ENCODE measurements around the gene ANKRD62. TPM values are rescaled to one million over a fixed set of nuclear protein-coding genes. Genes with fewer than 3 reads are reported as not detected.
"Not testable (repeated sequence)": the region's sequence is repeated elsewhere in the genome, so short reads cannot be mapped to it uniquely, and the experiment has no call there.

The ANKRD62 gene
- total and polyA plus RNA-seq, 2 of the 4 experiments (the other 2 are of a cell fraction): not detected

DNA sequence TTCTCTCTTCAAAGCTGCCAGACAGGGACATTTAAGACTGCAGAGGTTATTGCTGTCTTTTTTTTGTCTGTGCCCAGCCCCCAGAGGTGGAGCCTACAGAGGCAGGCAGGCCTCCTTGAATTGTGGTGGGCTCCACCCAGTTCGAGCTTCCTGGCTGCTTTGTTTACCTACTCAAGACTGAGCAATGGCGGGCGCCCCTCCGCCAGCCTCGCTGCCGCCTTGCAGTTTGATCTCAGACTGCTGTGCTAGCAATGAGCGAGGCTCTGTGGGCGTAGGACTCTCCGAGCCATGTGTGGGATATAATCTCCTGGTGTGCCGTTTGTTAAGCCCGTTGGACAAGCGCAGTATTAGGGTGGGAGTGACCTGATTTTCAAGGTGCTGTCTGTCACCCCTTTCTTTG, 47.2 kb downstream of the ANKRD62 start:
- H2BK5ac ChIP-seq (ENCODE audit: low read depth, low read length, poor library complexity, severe bottlenecking); H4K20me1 ChIP-seq (ENCODE audit: insufficient read depth, low read length); DNase-seq; H3K79me1 ChIP-seq (ENCODE audit: low read depth in 1 of 2, low read length in 2 of 2); H4K91ac ChIP-seq (ENCODE audit: insufficient read depth, low read depth, low read length); H3K27ac ChIP-seq (ENCODE audit: insufficient read depth, low read length); H4K5ac ChIP-seq (ENCODE audit: low read depth, low read length); H3K36me3 ChIP-seq (ENCODE audit: control insufficient read depth, insufficient read depth, low read length); H2AK5ac ChIP-seq (ENCODE audit: low read depth, low read length); H3K4me2 ChIP-seq (ENCODE audit: low read depth, low read length); in situ Hi-C loops (cut with MboI; ENCODE audit: low sequenced_read_pairs); H3K4me3 ChIP-seq (ENCODE audit: insufficient read depth, low read depth, low read length); CTCF ChIA-PET; H3K9ac ChIP-seq (ENCODE audit: low read depth, low read length); H3K9me1 ChIP-seq (ENCODE audit: insufficient read depth, low read length); H3K4ac ChIP-seq (ENCODE audit: low read depth, low read length); H3K14ac ChIP-seq (replicated peaks; ENCODE audit: low read depth, low read length); H3K9me3 ChIP-seq (ENCODE audit: control insufficient read depth, insufficient read depth, low read length); H2AK9ac ChIP-seq (replicated peaks; ENCODE audit: low read depth, low read length, poor library complexity); intact Hi-C loops (cut with micrococcal nuclease); BruUV-seq (replicated peaks); H3K18ac ChIP-seq (ENCODE audit: low read depth, low read length); H3K23ac ChIP-seq (ENCODE audit: low read depth, low read length); H3K27me3 ChIP-seq (ENCODE audit: control insufficient read depth, insufficient read depth, low read length); ATAC-seq (ENCODE audit: low read depth); H4K8ac ChIP-seq (ENCODE audit: low read depth in 2 of 2, low read length in 2 of 2); H2BK120ac ChIP-seq (ENCODE audit: low read depth, low read length); H2BK20ac ChIP-seq (ENCODE audit: low read depth, low read length); H3K56ac ChIP-seq (ENCODE audit: extremely low read depth, insufficient read depth, low read length); H2AFZ ChIP-seq (replicated peaks; ENCODE audit: low read length, poor library complexity); dilution Hi-C loops (cut with HindIII; ENCODE audit: low sequenced_read_pairs, unreplicated experiment); H2BK15ac ChIP-seq (ENCODE audit: low read depth, low read length); POLR2A ChIA-PET (ENCODE audit: unreplicated experiment); H3K4me1 ChIP-seq (ENCODE audit: control insufficient read depth, insufficient read depth, low read length): not testable (repeated sequence)
- WGBS, 2 experiments (ENCODE audit: extremely low coverage in 2 of 2, insufficient read length in 1 of 2): no CpG with 5 or more reads among the region's 12 CpGs

DNA sequence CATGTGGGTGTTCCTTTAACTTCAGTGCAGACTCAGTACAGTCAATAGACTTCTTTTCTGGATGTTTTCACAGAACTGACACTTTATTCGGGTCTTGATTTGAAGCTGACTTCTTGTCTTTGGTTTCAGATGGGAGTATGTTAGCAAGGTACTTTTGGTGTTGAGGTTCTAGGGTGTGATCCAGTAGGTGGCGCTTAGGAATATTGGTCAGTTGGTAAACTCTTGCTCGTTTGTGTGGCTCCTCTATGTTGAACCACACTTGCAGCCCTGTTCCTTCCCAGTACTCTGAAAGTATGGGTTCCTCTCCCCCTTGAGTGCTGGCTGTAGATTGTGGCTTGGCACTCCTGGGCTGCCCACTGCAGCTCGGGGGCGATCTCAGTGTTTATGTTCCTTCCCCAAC, 48.1 kb downstream of the ANKRD62 start:
- H3K23ac ChIP-seq (ENCODE audit: low read depth, low read length); H2BK120ac ChIP-seq (ENCODE audit: low read depth, low read length); H3K9ac ChIP-seq (ENCODE audit: low read depth, low read length); CTCF ChIA-PET; H3K18ac ChIP-seq (ENCODE audit: low read depth, low read length); H3K4me3 ChIP-seq (ENCODE audit: insufficient read depth, low read depth, low read length); H2BK20ac ChIP-seq (ENCODE audit: low read depth, low read length); H2BK5ac ChIP-seq (ENCODE audit: low read depth, low read length, poor library complexity, severe bottlenecking); H2AK5ac ChIP-seq (ENCODE audit: low read depth, low read length); H2BK15ac ChIP-seq (ENCODE audit: low read depth, low read length); intact Hi-C loops (cut with micrococcal nuclease); H3K14ac ChIP-seq (replicated peaks; ENCODE audit: low read depth, low read length); H3K36me3 ChIP-seq (ENCODE audit: control insufficient read depth, insufficient read depth, low read length); H3K9me3 ChIP-seq (ENCODE audit: control insufficient read depth, insufficient read depth, low read length); ATAC-seq (ENCODE audit: low read depth); H4K91ac ChIP-seq (ENCODE audit: insufficient read depth, low read depth, low read length); H4K5ac ChIP-seq (ENCODE audit: low read depth, low read length); dilution Hi-C loops (cut with HindIII; ENCODE audit: low sequenced_read_pairs, unreplicated experiment); H3K4me1 ChIP-seq (ENCODE audit: control insufficient read depth, insufficient read depth, low read length); H3K79me1 ChIP-seq (ENCODE audit: low read depth in 1 of 2, low read length in 2 of 2); H2AFZ ChIP-seq (replicated peaks; ENCODE audit: low read length, poor library complexity); H4K8ac ChIP-seq (ENCODE audit: low read depth in 2 of 2, low read length in 2 of 2); BruUV-seq (replicated peaks); H3K9me1 ChIP-seq (ENCODE audit: insufficient read depth, low read length); POLR2A ChIA-PET (ENCODE audit: unreplicated experiment); H3K27me3 ChIP-seq (ENCODE audit: control insufficient read depth, insufficient read depth, low read length); in situ Hi-C loops (cut with MboI; ENCODE audit: low sequenced_read_pairs); H4K20me1 ChIP-seq (ENCODE audit: insufficient read depth, low read length); H2AK9ac ChIP-seq (replicated peaks; ENCODE audit: low read depth, low read length, poor library complexity); H3K4ac ChIP-seq (ENCODE audit: low read depth, low read length); DNase-seq; H3K4me2 ChIP-seq (ENCODE audit: low read depth, low read length); H3K27ac ChIP-seq (ENCODE audit: insufficient read depth, low read length); H3K56ac ChIP-seq (ENCODE audit: extremely low read depth, insufficient read depth, low read length): not testable (repeated sequence)
- no CpG with 5 or more reads among the region's 5 CpGs for WGBS, 2 experiments (ENCODE audit: extremely low coverage in 2 of 2, insufficient read length in 1 of 2)

Data from IMR-90 (cell line).